Right lobe of liver (tissue), 4 donors: Measurements from ENCODE around the gene CTSZ.

Experiments used
- CTCF ChIP-seq, 4 donors: fragments of 200-600 bp in 3 of 4; fragments of 450-650 bp in 1 of 4; IDR thresholded peaks; one replicate each; pipeline versions ENCODE4 v1.5.1 to v1.8.0; 2016 to 2022; ENCODE audit warnings: antibody characterized with exemption in 4 of 4, mild to moderate bottlenecking in 2 of 4
- POLR2A ChIP-seq: fragments of 450-650 bp; IDR thresholded peaks from one replicate; pipeline ENCODE4 v1.6.1; 2017; ENCODE audit warnings: antibody characterized with exemption, mild to moderate bottlenecking
- donor health status: DM: no; HTN: no; CAD: no.
- donor health status: DM: no; HTN: no; CAD: no.
- donor health status: DM: no; HTN: yes; CAD: no.

- TF ChIP-seq POLR2A (no peak), CTCF (IDR thresholded peaks at IDR 0.05) (no peak)
Observed at GRCh38 chr20:58950603-58951002, 56.5 kb downstream of the CTSZ start.
